CD4-positive, CD25-positive, alpha-beta regulatory T cell (primary cell): ENCODE results near the gene SLN. TPM values are rescaled to one million over a fixed set of nuclear protein-coding genes. Genes with fewer than 3 reads are reported as not detected.

Source experiments
- ATAC-seq, 2 donors: fragments of 150-1000 bp; cut with Tn5 transposase; one replicate each; pipeline ENCODE4 v1.10.0; 2021; ENCODE audit warnings: low read depth in 2 of 2, moderate number of reproducible peaks in 2 of 2, moderate library complexity in 1 of 2
- DNase-seq, 3 donors: peaks; one replicate each; pipeline versions ENCODE4 v3.0.0 to v3.0.0-alpha.2; 2012 to 2022; ENCODE audit warnings: mixed read lengths in 1 of 3
- H3K27ac ChIP-seq: one replicate; pipeline ENCODE4 v1.7.0; 2013; ENCODE audit warnings: mild to moderate bottlenecking, low read length; ENCODE audit not compliant: insufficient read depth, poor library complexity, severe bottlenecking
- H3K27me3 ChIP-seq: one replicate; pipeline ENCODE4 v1.7.0; 2013; ENCODE audit warnings: low read length; ENCODE audit not compliant: control insufficient read depth, insufficient read depth
- H3K36me3 ChIP-seq: one replicate; pipeline ENCODE4 v1.7.0; 2013; ENCODE audit warnings: mild to moderate bottlenecking, low read length, moderate library complexity; ENCODE audit not compliant: control insufficient read depth, insufficient read depth
- H3K4me1 ChIP-seq: 2 replicates; pipeline ENCODE4 v1.7.0; 2013; ENCODE audit warnings: mild to moderate bottlenecking, low read length; ENCODE audit not compliant: insufficient read depth, control insufficient read depth, poor library complexity, severe bottlenecking
- H3K4me3 ChIP-seq: one replicate; pipeline ENCODE4 v1.7.0; 2013; ENCODE audit warnings: low read depth, mild to moderate bottlenecking, low read length, moderate library complexity
- H3K9me3 ChIP-seq, 2 experiments: 1 replicate in 1 of 2; 2 replicates in 1 of 2; pipeline ENCODE4 v1.7.0; 2013; ENCODE audit warnings: low read length in 2 of 2, mild to moderate bottlenecking in 1 of 2, moderate library complexity in 1 of 2; ENCODE audit not compliant: control insufficient read depth in 2 of 2
- H3K27ac Mint-ChIP-seq, 3 donors: one replicate each; pipeline ENCODE4 v1.8.0; 2020 to 2022; ENCODE audit warnings: mild to moderate bottlenecking in 3 of 3, mixed read lengths in 3 of 3, moderate library complexity in 2 of 3
- H3K27me3 Mint-ChIP-seq: one replicate; pipeline ENCODE4 v1.8.0; 2022; ENCODE audit warnings: mild to moderate bottlenecking, mixed read lengths
- H3K36me3 Mint-ChIP-seq: one replicate; pipeline ENCODE4 v1.8.0; 2020; ENCODE audit warnings: mixed read lengths
- H3K4me1 Mint-ChIP-seq, 4 donors: one replicate each; pipeline ENCODE4 v1.8.0; 2020 to 2022; ENCODE audit warnings: mixed read lengths in 4 of 4, mild to moderate bottlenecking in 1 of 4
- H3K4me3 Mint-ChIP-seq, 4 donors: one replicate each; pipeline ENCODE4 v1.8.0; 2020 to 2022; ENCODE audit warnings: mild to moderate bottlenecking in 4 of 4, mixed read lengths in 4 of 4, moderate library complexity in 3 of 4
- H3K9me3 Mint-ChIP-seq, 7 donors: one replicate each; pipeline ENCODE4 v1.8.0; 2020 to 2022; ENCODE audit warnings: mixed read lengths in 7 of 7, mild to moderate bottlenecking in 3 of 7, moderate library complexity in 2 of 7
- polyA plus RNA-seq, 4 donors: library from polyadenylated mRNA; unstranded; fragments of 300-500 nt; fragmentation: Illumina TruSeq; gene quantifications; one replicate each; pipeline ENCODE4 v1.2.3, GENCODE V29; 2021
- total RNA-seq: library from RNA; stranded (reverse); gene quantifications from one replicate; pipeline ENCODE4 v1.2.3, GENCODE V29; 2022

SLN gene
- total and polyA plus RNA-seq, 5 donors from 2014 or later: not detected

DNA sequence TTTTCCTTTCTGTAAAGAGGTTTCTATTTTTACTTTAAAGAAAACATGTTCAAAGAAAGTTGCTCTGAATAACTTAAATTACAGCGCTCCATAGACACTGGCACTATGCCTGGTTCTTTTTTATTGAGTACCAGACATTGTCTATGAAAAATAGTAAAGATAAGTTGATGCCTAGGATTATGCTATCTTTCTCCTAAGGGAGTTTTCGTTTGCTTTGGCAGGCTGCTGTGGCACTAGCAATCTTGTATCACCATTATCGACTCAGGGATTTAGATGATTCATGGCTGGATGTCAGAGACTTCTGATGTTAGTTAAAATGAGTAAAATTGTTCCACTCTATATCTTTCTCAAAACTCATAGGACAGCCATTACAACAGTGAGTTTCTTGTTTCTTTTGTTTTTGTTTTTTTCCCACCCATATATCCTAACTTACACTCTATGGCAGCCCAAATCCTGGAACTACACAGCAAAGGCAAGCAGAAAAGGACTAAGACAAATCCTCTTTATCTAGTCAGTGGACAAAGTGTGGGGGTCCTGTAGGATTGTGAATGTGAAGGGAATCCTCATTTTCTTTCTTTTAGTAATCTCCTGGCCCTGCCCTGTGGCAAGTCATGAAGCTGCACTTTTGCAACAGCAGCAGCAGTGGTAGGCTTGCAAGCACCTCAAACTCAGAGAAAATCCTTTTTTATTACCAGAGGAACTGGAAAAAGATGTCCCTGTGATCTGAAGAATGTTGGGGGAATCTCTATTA is 20.7 kb downstream of the SLN start:
- no peak overlapping the region for H3K4me3 ChIP-seq
- no peaks in the 10 kb centered on the region for H3K36me3 ChIP-seq
- ATAC-seq (no peak), DNase-seq (no peak)
- no peaks in the 10 kb centered on the region for H3K9me3 Mint-ChIP-seq
- H3K4me1 ChIP-seq: no peaks in the 10 kb centered on the region
- H3K4me1 Mint-ChIP-seq: no peaks in the 10 kb centered on the region
- peaks cover 12% of the 10 kb centered on the region for H3K27me3 Mint-ChIP-seq
- no peak overlapping the region for H3K27ac ChIP-seq
- no peak overlapping the region for H3K4me3 Mint-ChIP-seq
- no peaks in the 10 kb centered on the region for H3K9me3 ChIP-seq
- no peak overlapping the region for H3K27ac Mint-ChIP-seq
- H3K27me3 ChIP-seq: peaks cover 8% of the 10 kb centered on the region
- no peaks in the 10 kb centered on the region for H3K36me3 Mint-ChIP-seq

DNA sequence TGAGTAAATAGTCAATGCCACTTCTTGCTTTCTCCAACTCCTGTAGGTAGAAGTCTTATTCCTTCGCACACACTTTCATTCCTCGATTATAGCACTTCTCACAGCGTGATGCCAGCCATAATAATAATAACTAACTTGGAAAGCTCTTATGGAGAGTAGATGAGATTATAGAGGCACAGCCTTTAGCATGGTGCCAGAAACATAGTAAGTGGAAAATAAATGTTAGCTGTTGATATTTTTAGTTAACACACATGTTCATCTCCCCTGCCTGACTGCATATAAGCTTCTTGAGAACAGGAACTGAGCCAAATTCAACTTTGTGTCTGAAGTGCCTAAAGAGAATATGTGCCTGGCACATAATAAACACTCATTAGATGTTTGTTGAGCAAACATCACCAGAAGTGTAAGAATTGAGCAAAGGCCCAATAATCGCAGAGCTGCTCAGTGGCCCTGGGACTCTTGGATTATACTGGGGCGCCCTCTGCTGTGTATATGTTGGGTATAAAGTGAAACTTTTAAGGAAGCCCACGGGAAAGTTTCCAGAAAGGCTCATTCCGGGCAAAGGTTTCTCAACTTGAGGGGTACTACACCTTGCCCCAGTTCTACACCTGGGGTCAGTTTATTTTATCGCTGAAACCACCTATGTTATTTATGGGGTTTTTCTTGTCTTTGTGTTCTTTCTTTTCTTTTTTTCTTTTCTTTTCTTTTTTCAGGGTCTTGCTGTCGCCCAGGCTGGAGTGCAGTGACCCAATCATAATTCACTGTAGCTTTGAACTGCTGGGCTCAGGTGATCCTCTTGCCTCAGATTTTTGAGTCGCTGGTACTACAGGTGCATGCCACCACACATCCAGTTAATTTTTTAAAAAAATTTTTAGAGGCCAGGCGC is 22.3 kb downstream of the SLN start:
- Mint-ChIP-seq H3K4me1 (no peaks in the 10 kb centered on the region), H3K9me3 (no peaks in the 10 kb centered on the region), H3K27me3 (peaks cover 9% of the 10 kb centered on the region), H3K36me3 (no peaks in the 10 kb centered on the region), H3K4me3 (no peak overlapping the region), H3K27ac (no peak overlapping the region)
- Histone ChIP-seq H3K36me3 (no peaks in the 10 kb centered on the region), H3K4me1 (no peaks in the 10 kb centered on the region), H3K9me3 (no peaks in the 10 kb centered on the region), H3K4me3 (no peak overlapping the region), H3K27me3 (peaks cover 6% of the 10 kb centered on the region), H3K27ac (no peak overlapping the region)
- DNase-seq (peak; percentile 21 to 51 (median 32)), ATAC-seq (peak in 1 of 2 donors; percentile 53)

DNA sequence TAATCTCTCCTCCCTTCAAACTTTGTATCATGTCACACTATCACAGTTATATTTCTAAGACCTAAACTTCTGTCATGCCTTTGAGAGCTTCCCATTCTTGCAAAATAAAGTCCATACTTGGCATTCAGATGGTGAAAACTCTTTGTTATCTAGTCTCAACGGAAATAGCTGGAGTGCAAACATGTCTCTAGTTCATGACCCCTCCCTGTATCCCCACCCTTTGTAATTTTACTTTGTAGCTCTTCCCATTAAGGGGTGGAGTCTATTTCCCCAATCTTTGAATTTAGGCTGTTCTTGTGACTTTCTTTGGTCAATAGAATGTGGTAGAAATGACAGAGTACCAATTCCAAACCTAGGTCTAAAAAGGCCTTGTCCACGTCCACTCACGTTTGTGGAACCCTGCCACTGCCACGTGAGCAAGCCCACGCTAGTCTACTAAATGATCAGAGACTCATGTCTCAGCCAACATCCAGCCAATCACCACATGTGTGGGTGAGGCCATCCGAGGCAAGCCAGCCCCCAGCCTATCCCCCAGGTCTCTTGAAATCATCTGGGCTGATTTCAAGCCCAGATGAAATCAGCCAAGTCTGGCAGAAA is 23.4 kb downstream of the SLN start:
- no peaks in the 10 kb centered on the region for H3K9me3 Mint-ChIP-seq
- H3K27me3 ChIP-seq: peaks cover 4% of the 10 kb centered on the region
- ATAC-seq (no peak), DNase-seq (no peak)
- H3K9me3 ChIP-seq: no peaks in the 10 kb centered on the region
- no peaks in the 10 kb centered on the region for H3K36me3 Mint-ChIP-seq
- no peak overlapping the region for H3K4me3 Mint-ChIP-seq
- H3K27ac ChIP-seq: no peak overlapping the region
- no peak overlapping the region for H3K27ac Mint-ChIP-seq
- no peak overlapping the region for H3K4me3 ChIP-seq
- H3K36me3 ChIP-seq: no peaks in the 10 kb centered on the region
- H3K4me1 ChIP-seq: no peaks in the 10 kb centered on the region
- peaks cover 6% of the 10 kb centered on the region for H3K27me3 Mint-ChIP-seq
- no peaks in the 10 kb centered on the region for H3K4me1 Mint-ChIP-seq

DNA sequence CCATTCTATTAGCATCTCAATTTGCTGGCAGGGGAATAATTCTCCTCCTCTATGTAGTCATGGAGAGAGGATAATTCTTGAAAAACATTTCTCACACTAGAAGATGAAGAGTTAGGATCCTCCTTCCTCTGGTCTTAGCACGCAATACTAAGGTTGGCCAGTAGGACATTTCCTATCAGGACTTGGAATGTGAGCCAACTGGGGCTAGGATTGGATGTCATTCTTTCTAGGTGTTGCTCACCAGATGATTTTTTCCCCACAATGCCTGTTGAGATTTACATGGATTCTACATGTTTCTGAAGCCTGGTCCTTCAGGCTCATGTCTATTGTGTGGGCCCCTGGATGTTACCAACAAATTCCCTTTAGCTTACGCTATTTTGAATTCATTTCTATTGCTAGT is 28.0 kb downstream of the SLN start:
- Mint-ChIP-seq H3K27ac (no peak overlapping the region), H3K36me3 (no peaks in the 10 kb centered on the region), H3K4me1 (no peaks in the 10 kb centered on the region), H3K27me3 (no peaks in the 10 kb centered on the region), H3K9me3 (no peaks in the 10 kb centered on the region), H3K4me3 (no peak overlapping the region)
- Histone ChIP-seq H3K36me3 (no peaks in the 10 kb centered on the region), H3K27me3 (no peaks in the 10 kb centered on the region), H3K27ac (no peak overlapping the region), H3K4me3 (no peak overlapping the region), H3K9me3 (no peaks in the 10 kb centered on the region), H3K4me1 (no peaks in the 10 kb centered on the region)
- ATAC-seq: no peak
- peak in 1 of 3 donors; percentile 4 for DNase-seq

DNA sequence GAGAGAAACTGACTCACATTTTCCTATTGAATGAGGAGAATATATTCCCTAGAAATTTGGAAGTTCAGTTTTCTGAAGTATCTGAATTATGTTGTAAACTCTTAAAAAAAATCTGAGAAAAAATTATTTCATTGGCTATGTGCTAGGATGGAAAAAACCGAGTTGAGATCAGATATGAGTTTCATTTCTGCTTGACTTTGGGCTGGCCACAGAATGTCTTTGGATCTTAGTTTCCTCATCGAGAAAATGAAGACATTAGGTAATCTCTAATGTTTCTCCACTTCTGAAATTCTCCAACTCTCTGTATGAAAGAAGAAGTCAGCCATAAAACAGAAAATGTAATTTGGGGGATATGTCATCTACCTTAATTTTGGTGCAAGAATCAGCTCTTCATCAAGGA is 28.8 kb downstream of the SLN start:
- H3K4me3 Mint-ChIP-seq: no peak overlapping the region
- H3K9me3 ChIP-seq: no peaks in the 10 kb centered on the region
- H3K4me1 Mint-ChIP-seq: no peaks in the 10 kb centered on the region
- no peaks in the 10 kb centered on the region for H3K27me3 ChIP-seq
- H3K27ac Mint-ChIP-seq: no peak overlapping the region
- no peaks in the 10 kb centered on the region for H3K9me3 Mint-ChIP-seq
- DNase-seq (no peak), ATAC-seq (no peak)
- no peaks in the 10 kb centered on the region for H3K36me3 Mint-ChIP-seq
- no peak overlapping the region for H3K27ac ChIP-seq
- no peaks in the 10 kb centered on the region for H3K36me3 ChIP-seq
- H3K4me3 ChIP-seq: no peak overlapping the region
- H3K4me1 ChIP-seq: no peaks in the 10 kb centered on the region
- no peaks in the 10 kb centered on the region for H3K27me3 Mint-ChIP-seq

DNA sequence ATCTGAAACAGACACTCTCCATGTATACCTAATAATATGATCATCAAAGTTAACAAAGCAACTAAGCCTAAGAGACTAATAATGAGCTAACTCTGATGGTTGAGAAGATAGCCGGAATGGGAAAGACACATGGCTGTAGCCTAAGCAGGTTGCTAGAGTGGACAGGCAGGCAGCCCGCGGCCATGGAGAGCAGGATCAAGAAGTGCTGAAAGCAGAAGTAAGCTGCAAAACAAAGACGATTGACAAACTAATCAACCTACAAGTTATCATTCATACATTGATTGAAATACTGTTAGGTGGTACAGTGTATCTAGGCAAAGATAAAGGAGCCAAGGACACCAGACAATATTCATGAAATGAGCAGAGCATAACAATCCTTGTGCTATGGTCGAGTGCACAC is 29.3 kb downstream of the SLN start:
- Histone ChIP-seq H3K27ac (no peak overlapping the region), H3K9me3 (no peaks in the 10 kb centered on the region), H3K27me3 (no peaks in the 10 kb centered on the region), H3K4me3 (no peak overlapping the region), H3K4me1 (no peaks in the 10 kb centered on the region), H3K36me3 (no peaks in the 10 kb centered on the region)
- Mint-ChIP-seq H3K27ac (no peak overlapping the region), H3K9me3 (no peaks in the 10 kb centered on the region), H3K36me3 (no peaks in the 10 kb centered on the region), H3K4me1 (no peaks in the 10 kb centered on the region), H3K27me3 (no peaks in the 10 kb centered on the region), H3K4me3 (no peak overlapping the region)
- ATAC-seq: no peak
- DNase-seq: no peak

DNA sequence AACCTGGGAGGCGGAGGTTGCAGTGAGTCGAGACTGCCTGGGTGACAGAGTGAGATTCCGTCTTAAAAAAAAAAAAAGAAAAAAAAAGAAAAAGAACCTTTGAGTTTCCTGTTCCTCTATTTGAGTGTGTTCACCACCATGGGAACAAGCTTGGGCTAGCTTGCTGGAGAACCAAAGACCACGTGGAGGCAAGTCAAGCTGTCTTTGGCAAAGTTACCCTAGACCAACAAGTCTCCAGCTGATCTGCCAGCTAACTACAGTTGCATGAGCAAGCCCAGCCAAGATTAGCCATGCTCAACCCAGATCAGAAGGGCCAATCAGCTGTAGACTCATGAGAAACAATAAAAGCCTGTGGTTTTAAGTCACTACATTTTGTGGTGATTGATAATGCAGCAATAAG is 29.7 kb downstream of the SLN start:
- ATAC-seq (no peak), DNase-seq (no peak)
- Histone ChIP-seq H3K36me3 (no peaks in the 10 kb centered on the region), H3K9me3 (no peaks in the 10 kb centered on the region), H3K27ac (no peak overlapping the region), H3K27me3 (no peaks in the 10 kb centered on the region), H3K4me1 (no peaks in the 10 kb centered on the region), H3K4me3 (no peak overlapping the region)
- Mint-ChIP-seq H3K36me3 (no peaks in the 10 kb centered on the region), H3K4me3 (no peak overlapping the region), H3K9me3 (no peaks in the 10 kb centered on the region), H3K27me3 (no peaks in the 10 kb centered on the region), H3K4me1 (no peaks in the 10 kb centered on the region), H3K27ac (no peak overlapping the region)
